CD4-positive, CD25-positive, alpha-beta regulatory T cell (primary cell): ENCODE data around the gene CIDEB. TPM values are rescaled to one million over a fixed set of nuclear protein-coding genes. Genes with fewer than 3 reads are reported as not detected.
A peak's percentile ranks its signal among the peaks of the same experiment; 100 is the strongest.

Source experiments
- ATAC-seq, 2 donors: fragments of 150-1000 bp; cut with Tn5 transposase; one replicate each; pipeline ENCODE4 v1.10.0; 2021; ENCODE audit warnings: low read depth in 2 of 2, moderate number of reproducible peaks in 2 of 2, moderate library complexity in 1 of 2
- DNase-seq, 3 donors: peaks; one replicate each; pipeline versions ENCODE4 v3.0.0 to v3.0.0-alpha.2; 2012 to 2022; ENCODE audit warnings: mixed read lengths in 1 of 3
- H3K27ac ChIP-seq: one replicate; pipeline ENCODE4 v1.7.0; 2013; ENCODE audit warnings: mild to moderate bottlenecking, low read length; ENCODE audit not compliant: insufficient read depth, poor library complexity, severe bottlenecking
- H3K27me3 ChIP-seq: one replicate; pipeline ENCODE4 v1.7.0; 2013; ENCODE audit warnings: low read length; ENCODE audit not compliant: control insufficient read depth, insufficient read depth
- H3K36me3 ChIP-seq: one replicate; pipeline ENCODE4 v1.7.0; 2013; ENCODE audit warnings: mild to moderate bottlenecking, low read length, moderate library complexity; ENCODE audit not compliant: control insufficient read depth, insufficient read depth
- H3K4me1 ChIP-seq: 2 replicates; pipeline ENCODE4 v1.7.0; 2013; ENCODE audit warnings: mild to moderate bottlenecking, low read length; ENCODE audit not compliant: insufficient read depth, control insufficient read depth, poor library complexity, severe bottlenecking
- H3K4me3 ChIP-seq: one replicate; pipeline ENCODE4 v1.7.0; 2013; ENCODE audit warnings: low read depth, mild to moderate bottlenecking, low read length, moderate library complexity
- H3K9me3 ChIP-seq, 2 experiments: 1 replicate in 1 of 2; 2 replicates in 1 of 2; pipeline ENCODE4 v1.7.0; 2013; ENCODE audit warnings: low read length in 2 of 2, mild to moderate bottlenecking in 1 of 2, moderate library complexity in 1 of 2; ENCODE audit not compliant: control insufficient read depth in 2 of 2
- H3K27ac Mint-ChIP-seq, 3 donors: one replicate each; pipeline ENCODE4 v1.8.0; 2020 to 2022; ENCODE audit warnings: mild to moderate bottlenecking in 3 of 3, mixed read lengths in 3 of 3, moderate library complexity in 2 of 3
- H3K27me3 Mint-ChIP-seq: one replicate; pipeline ENCODE4 v1.8.0; 2022; ENCODE audit warnings: mild to moderate bottlenecking, mixed read lengths
- H3K36me3 Mint-ChIP-seq: one replicate; pipeline ENCODE4 v1.8.0; 2020; ENCODE audit warnings: mixed read lengths
- H3K4me1 Mint-ChIP-seq, 4 donors: one replicate each; pipeline ENCODE4 v1.8.0; 2020 to 2022; ENCODE audit warnings: mixed read lengths in 4 of 4, mild to moderate bottlenecking in 1 of 4
- H3K4me3 Mint-ChIP-seq, 4 donors: one replicate each; pipeline ENCODE4 v1.8.0; 2020 to 2022; ENCODE audit warnings: mild to moderate bottlenecking in 4 of 4, mixed read lengths in 4 of 4, moderate library complexity in 3 of 4
- H3K9me3 Mint-ChIP-seq, 7 donors: one replicate each; pipeline ENCODE4 v1.8.0; 2020 to 2022; ENCODE audit warnings: mixed read lengths in 7 of 7, mild to moderate bottlenecking in 3 of 7, moderate library complexity in 2 of 7
- polyA plus RNA-seq, 4 donors: library from polyadenylated mRNA; unstranded; fragments of 300-500 nt; fragmentation: Illumina TruSeq; gene quantifications; one replicate each; pipeline ENCODE4 v1.2.3, GENCODE V29; 2021
- total RNA-seq: library from RNA; stranded (reverse); gene quantifications from one replicate; pipeline ENCODE4 v1.2.3, GENCODE V29; 2022

The CIDEB gene
- total and polyA plus RNA-seq, 5 donors from 2014 or later = 8.9 to 13.6 (median 10.3) TPM

DNA sequence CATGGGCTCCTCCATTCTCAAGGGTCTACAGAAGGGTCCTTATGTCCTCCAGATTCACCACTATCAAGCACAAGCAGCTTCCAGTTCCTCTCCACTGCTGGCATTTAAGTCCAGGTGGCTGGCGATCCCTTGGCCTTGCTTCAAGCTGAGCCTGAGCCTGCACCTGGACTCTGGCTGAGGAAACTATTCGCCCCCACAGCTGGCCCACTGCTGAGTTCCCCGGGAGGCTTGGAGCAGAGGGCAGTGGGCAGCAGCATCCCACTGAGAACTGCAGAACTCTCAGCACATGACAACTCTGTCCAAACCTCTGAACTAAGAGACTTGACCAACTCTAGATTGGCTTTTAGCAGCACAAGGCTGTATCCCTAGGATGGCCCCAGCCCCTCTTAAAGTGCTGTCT, 25.0 kb downstream of the CIDEB start:
- Mint-ChIP-seq H3K27ac (peak overlapping the region in 1 of 3 donors; percentile 59), H3K27me3 (no peaks in the 10 kb centered on the region), H3K4me3 (no peak overlapping the region), H3K4me1 (peaks cover 8 to 27% (median 14%) of the 10 kb centered on the region in 4 donors), H3K36me3 (peaks cover 2% of the 10 kb centered on the region), H3K9me3 (no peaks in the 10 kb centered on the region)
- ATAC-seq (no peak), DNase-seq (no peak)
- Histone ChIP-seq H3K4me1 (peaks cover 13% of the 10 kb centered on the region), H3K36me3 (no peaks in the 10 kb centered on the region), H3K4me3 (no peak overlapping the region), H3K27me3 (no peaks in the 10 kb centered on the region), H3K27ac (no peak overlapping the region), H3K9me3 (no peaks in the 10 kb centered on the region)

- Histone ChIP-seq H3K27ac (no peak overlapping the region), H3K36me3 (no peaks in the 10 kb centered on the region), H3K9me3 (no peaks in the 10 kb centered on the region), H3K4me1 (peaks cover 13% of the 10 kb centered on the region), H3K4me3 (no peak overlapping the region), H3K27me3 (no peaks in the 10 kb centered on the region)
- peak overlapping the region; percentile 21 to 55 (median 22) for H3K27ac Mint-ChIP-seq
- no peaks in the 10 kb centered on the region for H3K9me3 Mint-ChIP-seq
- DNase-seq (no peak), ATAC-seq (no peak)
- no peaks in the 10 kb centered on the region for H3K27me3 Mint-ChIP-seq
- H3K36me3 Mint-ChIP-seq = no peaks in the 10 kb centered on the region
- peaks cover 8 to 31% (median 16%) of the 10 kb centered on the region in 4 donors for H3K4me1 Mint-ChIP-seq
- H3K4me3 Mint-ChIP-seq = no peak overlapping the region
Observed at GRCh38 chr14:24281636-24282035, 26.1 kb downstream of the CIDEB start.

DNA sequence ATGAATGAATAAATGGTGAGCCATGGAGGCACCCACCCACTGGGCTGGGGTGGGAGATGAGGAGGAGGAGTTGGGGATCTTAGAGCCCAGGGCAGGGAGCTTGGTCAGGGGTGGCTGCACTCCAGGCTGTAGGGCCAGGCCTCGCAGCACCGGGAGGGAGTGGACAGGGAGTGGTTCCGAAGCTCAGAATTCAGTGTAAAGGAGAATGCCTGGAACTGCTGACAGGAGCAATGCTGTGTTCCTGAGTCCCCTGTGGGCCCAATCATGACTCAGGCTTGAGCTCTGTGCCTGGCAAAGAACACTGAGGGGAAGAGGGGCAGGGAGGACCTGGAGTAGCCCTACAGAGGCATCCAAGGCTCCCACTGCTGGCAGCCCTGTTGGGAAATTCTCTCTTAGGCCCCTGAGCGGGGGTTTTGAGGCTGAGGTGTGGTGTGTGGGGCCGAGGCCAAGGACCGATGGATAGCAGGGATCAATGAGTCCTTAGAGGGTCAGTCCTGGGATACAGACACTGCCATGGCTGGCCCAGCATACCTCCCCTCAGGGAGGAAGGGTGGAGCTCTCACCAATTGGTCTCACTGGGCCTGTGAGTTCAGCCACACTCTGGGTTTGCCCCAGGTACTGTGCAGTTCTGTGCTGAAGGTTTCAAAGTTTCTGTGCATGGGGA, 26.8 kb downstream of the CIDEB start:
- Mint-ChIP-seq H3K27ac (peak overlapping the region in 2 of 3 donors; percentile 55 to 83), H3K27me3 (no peaks in the 10 kb centered on the region)

GRCh38 chr14:24279301-24280186, 28.2 kb downstream of the CIDEB start:
- Histone ChIP-seq H3K4me1 (peaks cover 15% of the 10 kb centered on the region), H3K36me3 (no peaks in the 10 kb centered on the region), H3K9me3 (no peaks in the 10 kb centered on the region), H3K27me3 (no peaks in the 10 kb centered on the region), H3K4me3 (no peak overlapping the region), H3K27ac (peak overlapping the region; percentile 49)
- peak overlapping the region; percentile 76 to 84 (median 83) for H3K27ac Mint-ChIP-seq
- H3K4me3 Mint-ChIP-seq = no peak overlapping the region
- no peaks in the 10 kb centered on the region for H3K27me3 Mint-ChIP-seq
- ATAC-seq (peak; percentile 63 to 67), DNase-seq (peak in 2 of 3 donors; percentile 44 to 59)
- no peaks in the 10 kb centered on the region for H3K9me3 Mint-ChIP-seq
- no peaks in the 10 kb centered on the region for H3K36me3 Mint-ChIP-seq
- peaks cover 8 to 37% (median 18%) of the 10 kb centered on the region in 4 donors for H3K4me1 Mint-ChIP-seq

More for the DNA sequence above, 26.8 kb downstream of the CIDEB start:
- Histone ChIP-seq H3K4me1 (peaks cover 13% of the 10 kb centered on the region), H3K27ac (no peak overlapping the region), H3K36me3 (no peaks in the 10 kb centered on the region), H3K9me3 (no peaks in the 10 kb centered on the region), H3K27me3 (no peaks in the 10 kb centered on the region), H3K4me3 (no peak overlapping the region)
- H3K4me3 Mint-ChIP-seq = no peak overlapping the region
- peaks cover 8 to 31% (median 16%) of the 10 kb centered on the region in 4 donors for H3K4me1 Mint-ChIP-seq
- H3K36me3 Mint-ChIP-seq = no peaks in the 10 kb centered on the region
- H3K9me3 Mint-ChIP-seq = no peaks in the 10 kb centered on the region
- ATAC-seq (no peak), DNase-seq (no peak)

GRCh38 chr14:24278424-24278823, 29.4 kb downstream of the CIDEB start:
- H3K9me3 Mint-ChIP-seq = no peaks in the 10 kb centered on the region
- no peaks in the 10 kb centered on the region for H3K27me3 ChIP-seq
- H3K27ac Mint-ChIP-seq = peak overlapping the region; percentile 34 to 83 (median 76)
- H3K4me3 ChIP-seq = no peak overlapping the region
- no peaks in the 10 kb centered on the region for H3K9me3 ChIP-seq
- H3K4me1 Mint-ChIP-seq = peaks cover 18 to 48% (median 28%) of the 10 kb centered on the region in 4 donors
- peak overlapping the region in 1 of 4 donors; percentile 20 for H3K4me3 Mint-ChIP-seq
- no peaks in the 10 kb centered on the region for H3K36me3 Mint-ChIP-seq
- H3K36me3 ChIP-seq = no peaks in the 10 kb centered on the region
- ATAC-seq = no peak
- peaks cover 26% of the 10 kb centered on the region for H3K4me1 ChIP-seq
- no peaks in the 10 kb centered on the region for H3K27me3 Mint-ChIP-seq
- no peak for DNase-seq
- no peak overlapping the region for H3K27ac ChIP-seq

- Mint-ChIP-seq H3K4me3 (no peak overlapping the region), H3K27ac (peak overlapping the region in 1 of 3 donors; percentile 34), H3K4me1 (peaks cover 19 to 52% (median 30%) of the 10 kb centered on the region in 4 donors), H3K9me3 (no peaks in the 10 kb centered on the region), H3K36me3 (no peaks in the 10 kb centered on the region), H3K27me3 (no peaks in the 10 kb centered on the region)
- ATAC-seq (no peak), DNase-seq (no peak)
- Histone ChIP-seq H3K36me3 (no peaks in the 10 kb centered on the region), H3K27me3 (no peaks in the 10 kb centered on the region), H3K4me1 (peaks cover 28% of the 10 kb centered on the region), H3K9me3 (no peaks in the 10 kb centered on the region), H3K4me3 (no peak overlapping the region), H3K27ac (no peak overlapping the region)
Observed at GRCh38 chr14:24277606-24278321, 30.0 kb downstream of the CIDEB start.

DNA sequence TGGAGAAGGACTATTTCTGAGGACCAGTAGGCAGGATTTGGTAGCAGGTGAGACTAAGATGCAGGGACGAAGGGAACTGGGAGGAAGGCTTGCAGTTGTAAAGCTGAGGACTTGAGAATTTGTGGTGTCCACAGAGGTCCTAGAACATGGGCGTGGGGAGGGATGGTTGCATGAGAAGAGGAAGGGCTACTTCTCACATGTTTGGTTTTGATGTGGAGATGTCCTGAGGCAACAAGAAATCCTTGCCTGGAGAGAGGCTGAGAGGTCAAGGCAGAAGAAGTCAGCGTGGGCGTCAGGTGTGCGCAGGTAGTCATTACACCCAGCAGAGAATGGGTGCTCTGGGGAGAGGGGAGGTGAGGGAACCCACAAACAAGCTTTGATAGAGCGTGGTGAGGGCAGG, 30.7 kb downstream of the CIDEB start:
- Histone ChIP-seq H3K4me3 (no peak overlapping the region), H3K4me1 (peaks cover 35% of the 10 kb centered on the region), H3K27me3 (no peaks in the 10 kb centered on the region), H3K27ac (no peak overlapping the region), H3K9me3 (no peaks in the 10 kb centered on the region), H3K36me3 (no peaks in the 10 kb centered on the region)
- peaks cover 19 to 59% (median 36%) of the 10 kb centered on the region in 4 donors for H3K4me1 Mint-ChIP-seq
- no peak for DNase-seq
- no peaks in the 10 kb centered on the region for H3K27me3 Mint-ChIP-seq
- H3K9me3 Mint-ChIP-seq = no peaks in the 10 kb centered on the region
- ATAC-seq = no peak
- no peaks in the 10 kb centered on the region for H3K36me3 Mint-ChIP-seq
- H3K27ac Mint-ChIP-seq = peak overlapping the region in 2 of 3 donors; percentile 62 to 89
- no peak overlapping the region for H3K4me3 Mint-ChIP-seq
